Endothelial cell of umbilical vein (primary cell): Measurements from ENCODE around the gene ZNF75A. TPM values are rescaled to one million over a fixed set of nuclear protein-coding genes. Genes with fewer than 3 reads are reported as not detected.

Source experiments
- BruUV-seq: library from RNA; stranded (reverse); fragments of 400-500 nt; replicated peaks from 2 replicates; lab custom pipeline; 2021; lab: Mats Ljungman, UMichigan
- CTCF ChIA-PET: fragments of 300-600, 350-600 bp; sonication (Branson Sonifier 250); formaldehyde crosslinking; loops from one replicate; lab custom pipeline; 2021; ENCODE audit warnings: antibody characterized with exemption, inconsistent platforms; lab: Charles Lee
- POLR2A ChIA-PET: fragments of 300-600, 350-600 bp; sonication (Branson Sonifier 250); formaldehyde crosslinking; loops from one replicate; lab custom pipeline; 2021; ENCODE audit warnings: antibody characterized with exemption, inconsistent platforms; lab: Charles Lee
- DNase-seq: peaks from one replicate; pipeline ENCODE4 v3.0.0-alpha.2; 2011; ENCODE audit warnings: low read depth, low spot score
- FAIRE-seq: peaks from 2 replicates; lab custom pipeline; 2011; peaks lifted over from hg19 to GRCh38; lab: Jason Lieb, UNC
- H2AFZ ChIP-seq: 2 replicates; pipeline ENCODE4 v1.6.0; 2012; ENCODE audit warnings: low read depth, low read length, control low read depth, inconsistent platforms
- H3K27ac ChIP-seq: 2 replicates; pipeline ENCODE4 v1.5.1; 2011; ENCODE audit warnings: low read depth, mild to moderate bottlenecking, control low read depth, low read length, moderate library complexity; ENCODE audit not compliant: insufficient read depth
- H3K27me3 ChIP-seq, 2 experiments: 2 replicates each; pipeline versions ENCODE4 v1.6.0 to v1.6.1; 2011; ENCODE audit warnings: low read length in 2 of 2, mixed read lengths in 1 of 2; ENCODE audit not compliant: control insufficient read depth in 2 of 2, insufficient read depth in 2 of 2
- H3K36me3 ChIP-seq, 2 experiments: 2 replicates in 1 of 2; 3 replicates in 1 of 2; pipeline ENCODE4 v1.5.1; 2011; ENCODE audit warnings: low read length in 2 of 2, mild to moderate bottlenecking in 1 of 2, moderate library complexity in 1 of 2; ENCODE audit not compliant: control insufficient read depth in 2 of 2, insufficient read depth in 2 of 2; ENCODE audit errors: extremely low read depth in 1 of 2
- H3K4me1 ChIP-seq: 3 replicates; pipeline ENCODE4 v1.5.1; 2011; ENCODE audit warnings: mild to moderate bottlenecking, low read length; ENCODE audit not compliant: control insufficient read depth, insufficient read depth; ENCODE audit errors: extremely low read depth
- H3K4me2 ChIP-seq: 2 replicates; pipeline ENCODE4 v1.6.1; 2011; ENCODE audit warnings: low read length, control low read depth, mixed read lengths; ENCODE audit not compliant: insufficient read depth
- H3K4me3 ChIP-seq, 3 experiments: fragments of 200-600 bp in 1 of 3; sonication (generic), shearing (Covaris generic) in 1 of 3; replicated peaks in 1 of 3; 2 replicates each; pipeline ENCODE4 v1.5.1; 2011 to 2016; ENCODE audit warnings: control low read depth in 3 of 3, low read length in 3 of 3, mild to moderate bottlenecking in 2 of 3, inconsistent platforms in 1 of 3, low read depth in 1 of 3, moderate library complexity in 1 of 3; ENCODE audit not compliant: insufficient read depth in 1 of 3
- H3K79me2 ChIP-seq: 2 replicates; pipeline ENCODE4 v1.6.0; 2012; ENCODE audit warnings: low read length, inconsistent platforms; ENCODE audit not compliant: control insufficient read depth, insufficient read depth
- H3K9ac ChIP-seq: replicated peaks from 2 replicates; pipeline ENCODE3; 2011; ENCODE audit warnings: low read length, control low read depth; ENCODE audit not compliant: insufficient read depth; ENCODE audit errors: extremely low read depth
- H3K9me1 ChIP-seq: replicated peaks from 3 replicates; pipeline ENCODE4 v1.6.0; 2011; ENCODE audit warnings: mild to moderate bottlenecking, low read length; ENCODE audit not compliant: control insufficient read depth, insufficient read depth; ENCODE audit errors: extremely low read depth
- H3K9me3 ChIP-seq: replicated peaks from 2 replicates; pipeline ENCODE4 v1.5.1; 2012; ENCODE audit warnings: low read length, inconsistent platforms; ENCODE audit not compliant: control insufficient read depth, insufficient read depth
- H4K20me1 ChIP-seq: replicated peaks from 2 replicates; pipeline ENCODE3; 2011; ENCODE audit warnings: mild to moderate bottlenecking, low read length; ENCODE audit not compliant: control insufficient read depth, insufficient read depth; ENCODE audit errors: extremely low read depth
- CTCF ChIP-seq, 2 donors: IDR thresholded peaks; 1 replicate in 1 of 2; 2 replicates in 1 of 2; pipeline ENCODE4 v1.5.1; 2011; ENCODE audit warnings: low read length in 2 of 2, mild to moderate bottlenecking in 2 of 2, moderate library complexity in 2 of 2, control low read depth in 1 of 2, inconsistent platforms in 1 of 2, low read depth in 1 of 2; ENCODE audit not compliant: insufficient read depth in 1 of 2; ENCODE audit errors: extremely low read depth in 1 of 2
- EZH2 ChIP-seq: IDR thresholded peaks from 2 replicates; pipeline ENCODE4 v1.6.1; 2012; ENCODE audit warnings: borderline replicate concordance, low read depth, mild to moderate bottlenecking, moderate library complexity, low read length, inconsistent platforms; ENCODE audit not compliant: severe bottlenecking
- FOS ChIP-seq: IDR thresholded peaks from 2 replicates; pipeline ENCODE4 v1.6.1; 2011; ENCODE audit warnings: mild to moderate bottlenecking, low read length, moderate library complexity, borderline replicate concordance; ENCODE audit not compliant: insufficient read depth
- GATA2 ChIP-seq: IDR thresholded peaks from 2 replicates; pipeline ENCODE4 v1.7.0; 2011; ENCODE audit warnings: low read depth, mild to moderate bottlenecking, moderate library complexity, mixed read lengths, low read length; ENCODE audit not compliant: insufficient read length, insufficient read depth
- JUN ChIP-seq: IDR thresholded peaks from 2 replicates; pipeline ENCODE4 v1.6.1; 2011; ENCODE audit warnings: borderline replicate concordance, low read depth; ENCODE audit not compliant: insufficient read length, insufficient read depth
- MAX ChIP-seq: IDR thresholded peaks from 2 replicates; pipeline ENCODE4 v1.6.1; 2011; ENCODE audit not compliant: insufficient read depth, insufficient read length
- MYC ChIP-seq: IDR thresholded peaks from one replicate; pipeline ENCODE4 v1.6.1; 2011; ENCODE audit warnings: mild to moderate bottlenecking, low read depth, low read length
- POLR2A ChIP-seq: IDR thresholded peaks from 2 replicates; pipeline ENCODE4 v1.6.1; 2012; ENCODE audit warnings: low read depth, mild to moderate bottlenecking, control low read depth, low read length
- POLR2AphosphoS5 ChIP-seq: IDR thresholded peaks from 2 replicates; pipeline ENCODE4 v1.6.1; 2012; ENCODE audit warnings: low read depth, mild to moderate bottlenecking, control low read depth, low read length, moderate library complexity; ENCODE audit not compliant: insufficient read depth
- dilution Hi-C: fragments of 300-500 bp; cut with MboI; formaldehyde crosslinking; loops from one replicate; pipeline ENCODE4 v1.15.0; 2019; ENCODE audit warnings: low sequenced_read_pairs; ENCODE audit not compliant: extremely low pct_ligation_motif_present
- intact Hi-C: fragments of 100-400 bp; cut with micrococcal nuclease; formaldehyde crosslinking; loops from one replicate; pipeline ENCODE4 v1.10.0; 2022
- polyA plus RNA-seq, 4 experiments: library from polyadenylated mRNA; depleted of rRNA in 3 of 4; stranded (reverse) in 3 of 4; unstranded in 1 of 4; fragments of >200 nt; gene quantifications; 2 replicates each; pipeline versions ENCODE4 v1.2.1 to v1.2.3, GENCODE V29; 2011 to 2012; ENCODE audit warnings: missing spikeins in 1 of 4
- total RNA-seq: library from RNA; stranded (reverse); gene quantifications from 2 replicates; pipeline ENCODE4 v1.2.3, GENCODE V29; 2021

ZNF75A gene
- total and polyA plus RNA-seq, 2 donors (not counting 3 experiments of a cell fraction or from before 2014, with no cell fraction given): 8.3 to 28.4 TPM

- Histone ChIP-seq H3K9me1 (no peaks in the 10 kb centered on the region), H3K27me3 (peaks cover 2 to 4% of the 10 kb centered on the region in 2 experiments), H3K9me3 (no peaks in the 10 kb centered on the region), H3K9ac (no peak overlapping the region), H4K20me1 (no peaks in the 10 kb centered on the region), H3K4me2 (no peak overlapping the region), H3K79me2 (no peaks in the 10 kb centered on the region), H2AFZ (no peak overlapping the region), H3K27ac (no peak overlapping the region), H3K4me1 (no peaks in the 10 kb centered on the region), H3K4me3 (no peak overlapping the region), H3K36me3 (no peaks in the 10 kb centered on the region)
- BruUV-seq: no TSS peak
- ChIA-PET CTCF (no interaction called here), POLR2A (no interaction called here)
- intact Hi-C loops: no loop called here
- no peak for FAIRE-seq
- no peak for TF ChIP-seq POLR2AphosphoS5
- no peak for TF ChIP-seq MAX
- DNase-seq: no peak
- dilution Hi-C loops: no loop called here
Observed at GRCh38 chr16:3358871-3359270, 53.6 kb downstream of the ZNF75A start.

- intact Hi-C loops (no loop called here), dilution Hi-C loops (no loop called here)
Observed at GRCh38 chr16:3362931-3363330, 57.6 kb downstream of the ZNF75A start.

More at GRCh38 chr16:3362931-3363330, 57.6 kb downstream of the ZNF75A start:
- TF ChIP-seq FOS: no peak
- no peak for TF ChIP-seq POLR2A
- TF ChIP-seq CTCF (IDR thresholded peaks at IDR 0.05; ENCODE audit: extremely low read depth in 1 of 2, insufficient read depth in 1 of 2, low read depth in 1 of 2, low read length in 2 of 2): no peak
- no peak for TF ChIP-seq POLR2AphosphoS5
- no peak for TF ChIP-seq MYC
- TF ChIP-seq MAX: no peak
- no peak for TF ChIP-seq GATA2
- no peak for TF ChIP-seq JUN
- no peak for TF ChIP-seq EZH2
- no peaks in the 10 kb centered on the region for H3K9me1 ChIP-seq
- no peak overlapping the region for H3K27ac ChIP-seq
- ChIA-PET POLR2A (no interaction called here), CTCF (no interaction called here)
- FAIRE-seq (no peak), DNase-seq (no peak)
- H3K36me3 ChIP-seq: no peaks in the 10 kb centered on the region
- no peak overlapping the region for H3K4me3 ChIP-seq
- H3K79me2 ChIP-seq: no peaks in the 10 kb centered on the region
- H4K20me1 ChIP-seq: no peaks in the 10 kb centered on the region
- H3K4me2 ChIP-seq: no peak overlapping the region
- H3K9ac ChIP-seq: no peak overlapping the region
- H3K9me3 ChIP-seq: no peaks in the 10 kb centered on the region
- H3K4me1 ChIP-seq: peaks cover 2% of the 10 kb centered on the region
- no peak overlapping the region for H2AFZ ChIP-seq
- H3K27me3 ChIP-seq: peaks cover 0 to 4% of the 10 kb centered on the region in 2 experiments
- no TSS peak for BruUV-seq
